Measurements from ENCODE around the gene NCOA3.

GRCh38 chr20:47594157-47594556 lies 92.5 kb downstream of the NCOA3 start:
- TF ChIP-seq MAX (IDR thresholded peaks at IDR 0.05; ENCODE audit: low read depth) (no peak), TAF1 (IDR thresholded peaks at IDR 0.05; ENCODE audit: borderline replicate concordance, low read depth, low read length) (no peak), CTCF (IDR thresholded peaks at IDR 0.05) (no peak), TCF12 (IDR thresholded peaks at IDR 0.05) (no peak), MXI1 (IDR thresholded peaks at IDR 0.05; ENCODE audit: low read depth, low read length) (no peak), YY1 (IDR thresholded peaks at IDR 0.05; ENCODE audit: low read depth) (no peak), POLR2AphosphoS5 (IDR thresholded peaks at IDR 0.05; ENCODE audit: low read depth, low read length) (no peak), NFIC (IDR thresholded peaks at IDR 0.05; ENCODE audit: borderline replicate concordance) (no peak), ELF1 (IDR thresholded peaks at IDR 0.05) (no peak), MEF2A (IDR thresholded peaks at IDR 0.05; ENCODE audit: borderline replicate concordance, low read depth) (no peak), TEAD4 (IDR thresholded peaks at IDR 0.05; ENCODE audit: borderline replicate concordance, insufficient read depth) (no peak), EZH2phosphoT487 (IDR thresholded peaks at IDR 0.05; ENCODE audit: borderline replicate concordance, low read depth) (no peak), JUND (IDR thresholded peaks at IDR 0.05) (no peak), SMC3 (IDR thresholded peaks at IDR 0.05; ENCODE audit: low read depth, low read length) (no peak)

Data from SK-N-SH (cell line).